Measurements from ENCODE around the gene HYAL4.
"Not testable (repeated sequence)": the region's sequence is repeated elsewhere in the genome, so short reads cannot be mapped to it uniquely, and the experiment has no call there.

The HYAL4 gene

GRCh38 chr7:123820864-123821263 lies 24.1 kb upstream of the HYAL4 start:
- Histone ChIP-seq H3K4me3 (ENCODE audit: low read depth, low read length) (no peak overlapping the region), H3K27me3 (ENCODE audit: insufficient read depth, low read depth, severe bottlenecking) (no peaks in the 10 kb centered on the region), H3K36me3 (no peaks in the 10 kb centered on the region), H3K27ac (no peak overlapping the region), H3K9me3 (ENCODE audit: severe bottlenecking) (no peaks in the 10 kb centered on the region)
- no peak for TF ChIP-seq CTCF (IDR thresholded peaks at IDR 0.05; ENCODE audit: low read depth, low read length)
- DNase-seq = no peak

GRCh38 chr7:123821320-123821719 lies 23.6 kb upstream of the HYAL4 start:
- no peaks in the 10 kb centered on the region for H3K36me3 ChIP-seq
- no peak for DNase-seq
- no peak for TF ChIP-seq CTCF (IDR thresholded peaks at IDR 0.05; ENCODE audit: low read depth, low read length)
- H3K27ac ChIP-seq = no peak overlapping the region
- no peaks in the 10 kb centered on the region for H3K9me3 ChIP-seq (ENCODE audit: severe bottlenecking)
- H3K4me3 ChIP-seq (ENCODE audit: low read depth, low read length) = no peak overlapping the region
- no peaks in the 10 kb centered on the region for H3K27me3 ChIP-seq (ENCODE audit: insufficient read depth, low read depth, severe bottlenecking)

- Histone ChIP-seq H3K27ac (no peak overlapping the region), H3K36me3 (no peaks in the 10 kb centered on the region), H3K9me3 (ENCODE audit: severe bottlenecking) (no peaks in the 10 kb centered on the region), H3K4me3 (ENCODE audit: low read depth, low read length) (no peak overlapping the region), H3K27me3 (ENCODE audit: insufficient read depth, low read depth, severe bottlenecking) (no peaks in the 10 kb centered on the region)
- TF ChIP-seq CTCF (IDR thresholded peaks at IDR 0.05; ENCODE audit: low read depth, low read length) = no peak
- DNase-seq = no peak
Observed at GRCh38 chr7:123823898-123824753, 20.8 kb upstream of the HYAL4 start.

- no peak for DNase-seq
- Histone ChIP-seq H3K27me3 (ENCODE audit: insufficient read depth, low read depth, severe bottlenecking) (no peaks in the 10 kb centered on the region), H3K36me3 (no peaks in the 10 kb centered on the region), H3K27ac (no peak overlapping the region), H3K4me3 (ENCODE audit: low read depth, low read length) (no peak overlapping the region), H3K9me3 (ENCODE audit: severe bottlenecking) (no peaks in the 10 kb centered on the region)
- TF ChIP-seq CTCF (IDR thresholded peaks at IDR 0.05; ENCODE audit: low read depth, low read length) = no peak
Observed at GRCh38 chr7:123824754-123825067, 20.3 kb upstream of the HYAL4 start.

GRCh38 chr7:123828805-123829204 lies 16.2 kb upstream of the HYAL4 start:
- DNase-seq = no peak
- no peaks in the 10 kb centered on the region for H3K27me3 ChIP-seq (ENCODE audit: insufficient read depth, low read depth, severe bottlenecking)
- H3K36me3 ChIP-seq = no peaks in the 10 kb centered on the region
- TF ChIP-seq CTCF (IDR thresholded peaks at IDR 0.05; ENCODE audit: low read depth, low read length) = no peak
- H3K27ac ChIP-seq = no peak overlapping the region
- no peak overlapping the region for H3K4me3 ChIP-seq (ENCODE audit: low read depth, low read length)
- no peaks in the 10 kb centered on the region for H3K9me3 ChIP-seq (ENCODE audit: severe bottlenecking)

GRCh38 chr7:123836656-123837055 lies 8.3 kb upstream of the HYAL4 start:
- DNase-seq = peak; percentile 83
- no peaks in the 10 kb centered on the region for H3K36me3 ChIP-seq
- no peak for TF ChIP-seq CTCF (IDR thresholded peaks at IDR 0.05; ENCODE audit: low read depth, low read length)
- peak overlapping the region; percentile 69 for H3K27ac ChIP-seq
- no peaks in the 10 kb centered on the region for H3K9me3 ChIP-seq (ENCODE audit: severe bottlenecking)
- H3K4me3 ChIP-seq (ENCODE audit: low read depth, low read length) = no peak overlapping the region
- no peaks in the 10 kb centered on the region for H3K27me3 ChIP-seq (ENCODE audit: insufficient read depth, low read depth, severe bottlenecking)

- not testable (repeated sequence) for DNase-seq; H3K4me3 ChIP-seq (ENCODE audit: low read depth, low read length); H3K9me3 ChIP-seq (ENCODE audit: severe bottlenecking); H3K27me3 ChIP-seq (ENCODE audit: insufficient read depth, low read depth, severe bottlenecking); H3K36me3 ChIP-seq; H3K27ac ChIP-seq
Observed at GRCh38 chr7:123839106-123839505, 5.9 kb upstream of the HYAL4 start.

- H3K27me3 ChIP-seq (ENCODE audit: insufficient read depth, low read depth, severe bottlenecking); DNase-seq; H3K4me3 ChIP-seq (ENCODE audit: low read depth, low read length); H3K9me3 ChIP-seq (ENCODE audit: severe bottlenecking); H3K36me3 ChIP-seq; H3K27ac ChIP-seq: not testable (repeated sequence)
Observed at GRCh38 chr7:123844142-123844541, 827 bp upstream of the HYAL4 start.

All from WERI-Rb-1 (cell line).